Transverse colon (tissue), 4 donors: Measurements from ENCODE around the gene HPS1.

Experiments
- CTCF ChIP-seq, 5 experiments: fragments of 200-600 bp in 3 of 5; fragments of 450-650 bp in 2 of 5; sonication (generic) in 3 of 5; IDR thresholded peaks; 1 replicate in 2 of 5; 2 replicates in 3 of 5; pipeline ENCODE4 v1.5.1; 2016 to 2017; ENCODE audit warnings: antibody characterized with exemption in 5 of 5, inconsistent platforms in 3 of 5, mild to moderate bottlenecking in 2 of 5, moderate library complexity in 1 of 5
- EP300 ChIP-seq: sonication (generic); formaldehyde crosslinking; IDR thresholded peaks from one replicate; pipeline ENCODE4 v1.6.1; 2017; ENCODE audit warnings: antibody characterized with exemption, low read depth
- POLR2A ChIP-seq: fragments of 450-650 bp; IDR thresholded peaks from one replicate; pipeline ENCODE4 v1.6.1; 2016; ENCODE audit warnings: antibody characterized with exemption, mild to moderate bottlenecking, moderate library complexity
- POLR2AphosphoS5 ChIP-seq, 3 donors: sonication (generic); formaldehyde crosslinking; IDR thresholded peaks; one replicate each; pipeline ENCODE4 v1.6.1; 2016; ENCODE audit warnings: antibody characterized with exemption in 3 of 3

DNA sequence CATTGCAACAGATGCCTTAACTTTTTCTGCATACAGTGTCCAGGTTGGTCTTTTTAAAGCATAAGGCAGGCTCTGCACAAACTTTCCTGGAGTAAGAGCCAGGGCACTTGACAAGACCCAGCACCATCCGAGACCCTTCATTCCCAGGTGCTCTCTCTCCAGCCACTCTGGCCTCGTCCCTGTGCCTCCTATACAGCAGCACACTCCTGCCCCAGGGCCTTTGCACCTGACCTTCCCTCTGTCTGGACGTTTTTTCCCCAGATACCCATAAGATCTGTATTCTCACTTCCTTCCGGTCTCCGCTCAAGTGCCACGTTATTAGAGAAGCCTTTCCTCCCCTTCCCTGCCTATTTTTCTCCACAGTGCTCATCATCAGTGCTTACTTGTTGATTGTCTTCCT lies 57.3 kb downstream of the HPS1 start:
- TF ChIP-seq POLR2A (no peak), CTCF (IDR thresholded peaks at IDR 0.05) (no peak), POLR2AphosphoS5 (IDR thresholded peaks at IDR 0.05) (no peak), EP300 (no peak)
